DOHH2 (cell line): Measurements from ENCODE around the gene COX19.

Experiments
- H3F3A ChIP-seq: fragments of 200-600 bp; sonication (generic), shearing (Covaris generic); 2 replicates; pipeline ENCODE4 v1.6.0; 2016; ENCODE audit warnings: antibody characterized with exemption, mild to moderate bottlenecking; ENCODE audit not compliant: control insufficient read depth, insufficient read depth
- H3K27ac ChIP-seq: fragments of 200-600 bp; sonication (generic); 2 replicates; pipeline ENCODE4 v1.5.1; 2014; ENCODE audit warnings: low read depth, mild to moderate bottlenecking, low read length, moderate library complexity
- H3K27me3 ChIP-seq: fragments of 200-600 bp; sonication (generic); 2 replicates; pipeline ENCODE4 v1.6.1; 2014; ENCODE audit warnings: mild to moderate bottlenecking, low read length, mixed read lengths; ENCODE audit not compliant: control insufficient read depth
- H3K36me3 ChIP-seq: fragments of 200-600 bp; sonication (generic); 2 replicates; pipeline ENCODE4 v1.6.1; 2014; ENCODE audit warnings: mild to moderate bottlenecking, low read length, moderate library complexity, mixed read lengths; ENCODE audit not compliant: control insufficient read depth
- H3K4me1 ChIP-seq: fragments of 200-600 bp; sonication (generic); 2 replicates; pipeline ENCODE4 v1.6.1; 2014; ENCODE audit warnings: mild to moderate bottlenecking, low read length, mixed read lengths; ENCODE audit not compliant: control insufficient read depth
- H3K4me2 ChIP-seq: fragments of 200-600 bp; sonication (generic); 2 replicates; pipeline ENCODE4 v1.6.0; 2014; ENCODE audit warnings: mild to moderate bottlenecking, low read length, moderate library complexity
- H3K4me3 ChIP-seq: fragments of 200-600 bp; sonication (generic); 2 replicates; pipeline ENCODE4 v1.5.1; 2014; ENCODE audit warnings: mild to moderate bottlenecking, low read length, mixed read lengths
- H3K79me2 ChIP-seq: fragments of 200-600 bp; sonication (generic); 2 replicates; pipeline ENCODE4 v1.6.1; 2014; ENCODE audit warnings: mild to moderate bottlenecking, low read length, mixed read lengths; ENCODE audit not compliant: control insufficient read depth
- H3K9me2 ChIP-seq: fragments of 200-600 bp; sonication (generic); replicated peaks from 2 replicates; pipeline ENCODE4 v1.6.1; 2014; ENCODE audit warnings: mild to moderate bottlenecking, low read length, mixed read lengths; ENCODE audit not compliant: control insufficient read depth
- H3K9me3 ChIP-seq: fragments of 200-600 bp; sonication (generic); 2 replicates; pipeline ENCODE4 v1.6.1; 2014; ENCODE audit warnings: antibody characterized with exemption, low read length, mixed read lengths; ENCODE audit not compliant: control insufficient read depth, insufficient read depth
- H4K20me1 ChIP-seq: fragments of 200-600 bp; sonication (generic); 2 replicates; pipeline ENCODE4 v1.6.0; 2014; ENCODE audit warnings: low read depth, mild to moderate bottlenecking, antibody characterized with exemption, low read length, moderate library complexity; ENCODE audit not compliant: control insufficient read depth, insufficient read depth
- EZH2phosphoT487 ChIP-seq: fragments of 200-600 bp; sonication (generic); IDR thresholded peaks from 2 replicates; pipeline ENCODE4 v1.6.1; 2017; ENCODE audit warnings: borderline replicate concordance, mild to moderate bottlenecking, antibody characterized with exemption, low read length, moderate library complexity, mixed read lengths
- TF ChIP-seq, protein P1 (sequence below): fragments of 200-600 bp; sonication (generic); IDR thresholded peaks from one replicate; pipeline ENCODE4 v1.5.1; 2014; ENCODE audit warnings: antibody characterized with exemption, mild to moderate bottlenecking, low read depth, low read length; ENCODE audit not compliant: poor library complexity, severe bottlenecking

COX19 gene

DNA sequence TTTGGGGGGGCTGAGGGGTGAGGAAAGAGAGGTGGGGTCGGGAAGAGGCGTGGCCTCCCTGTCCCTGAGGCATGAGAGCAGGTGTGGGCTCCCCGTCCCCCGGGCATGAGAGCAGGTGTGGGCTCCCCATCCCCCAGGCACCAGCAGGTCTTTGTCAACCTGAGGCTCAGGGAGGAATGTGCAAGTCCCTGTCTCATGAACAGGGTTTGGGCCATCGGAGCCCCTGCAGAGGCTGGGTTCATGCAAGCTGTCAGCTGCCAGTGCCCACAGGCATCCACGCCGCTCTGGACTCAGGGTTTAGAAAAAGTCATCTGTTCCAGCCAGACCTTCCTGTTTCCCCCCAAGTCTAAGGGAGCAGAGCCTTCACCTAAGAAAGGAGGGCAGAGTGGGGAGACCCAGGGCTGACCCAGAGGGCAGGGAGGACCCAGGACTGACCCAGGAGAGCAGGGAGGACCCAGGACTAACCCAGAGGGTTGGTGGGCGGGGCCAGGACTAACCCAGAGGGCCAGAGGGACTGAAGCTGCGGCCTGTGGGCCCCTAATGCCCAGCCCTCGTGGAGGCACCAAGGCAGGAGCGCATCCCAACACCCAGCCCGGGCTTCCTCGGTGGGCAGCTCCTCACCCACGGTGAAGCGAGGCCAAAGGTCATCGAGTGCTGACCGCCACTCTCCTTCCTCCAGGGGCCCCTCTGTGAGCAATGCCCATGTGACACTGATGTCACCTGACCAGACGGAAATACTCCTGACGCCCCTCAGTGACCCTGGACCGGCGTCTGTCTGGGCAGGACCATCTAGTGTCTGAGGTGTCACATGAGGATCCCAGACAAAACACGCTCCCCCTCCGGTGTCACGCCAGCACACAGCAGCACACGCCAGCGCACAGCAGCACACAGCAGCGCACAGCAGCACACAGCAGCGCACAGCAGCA, 40.1 kb upstream of the COX19 start:
- Histone ChIP-seq H3K27ac (no peak overlapping the region), H4K20me1 (peaks cover 38% of the 10 kb centered on the region), H3K27me3 (no peaks in the 10 kb centered on the region), H3K79me2 (peaks cover 98% of the 10 kb centered on the region), H3K4me3 (no peak overlapping the region), H3K4me2 (no peak overlapping the region), H3K9me3 (no peaks in the 10 kb centered on the region), H3K4me1 (peaks cover 34% of the 10 kb centered on the region), H3K36me3 (peaks cover 67% of the 10 kb centered on the region), H3F3A (peaks cover 5% of the 10 kb centered on the region; the same call in 1 of the 2 replicates), H3K9me2 (no peaks in the 10 kb centered on the region)
- TF ChIP-seq, protein P1, sequence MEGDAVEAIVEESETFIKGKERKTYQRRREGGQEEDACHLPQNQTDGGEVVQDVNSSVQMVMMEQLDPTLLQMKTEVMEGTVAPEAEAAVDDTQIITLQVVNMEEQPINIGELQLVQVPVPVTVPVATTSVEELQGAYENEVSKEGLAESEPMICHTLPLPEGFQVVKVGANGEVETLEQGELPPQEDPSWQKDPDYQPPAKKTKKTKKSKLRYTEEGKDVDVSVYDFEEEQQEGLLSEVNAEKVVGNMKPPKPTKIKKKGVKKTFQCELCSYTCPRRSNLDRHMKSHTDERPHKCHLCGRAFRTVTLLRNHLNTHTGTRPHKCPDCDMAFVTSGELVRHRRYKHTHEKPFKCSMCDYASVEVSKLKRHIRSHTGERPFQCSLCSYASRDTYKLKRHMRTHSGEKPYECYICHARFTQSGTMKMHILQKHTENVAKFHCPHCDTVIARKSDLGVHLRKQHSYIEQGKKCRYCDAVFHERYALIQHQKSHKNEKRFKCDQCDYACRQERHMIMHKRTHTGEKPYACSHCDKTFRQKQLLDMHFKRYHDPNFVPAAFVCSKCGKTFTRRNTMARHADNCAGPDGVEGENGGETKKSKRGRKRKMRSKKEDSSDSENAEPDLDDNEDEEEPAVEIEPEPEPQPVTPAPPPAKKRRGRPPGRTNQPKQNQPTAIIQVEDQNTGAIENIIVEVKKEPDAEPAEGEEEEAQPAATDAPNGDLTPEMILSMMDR = no peak
- no peak for TF ChIP-seq EZH2phosphoT487

DNA sequence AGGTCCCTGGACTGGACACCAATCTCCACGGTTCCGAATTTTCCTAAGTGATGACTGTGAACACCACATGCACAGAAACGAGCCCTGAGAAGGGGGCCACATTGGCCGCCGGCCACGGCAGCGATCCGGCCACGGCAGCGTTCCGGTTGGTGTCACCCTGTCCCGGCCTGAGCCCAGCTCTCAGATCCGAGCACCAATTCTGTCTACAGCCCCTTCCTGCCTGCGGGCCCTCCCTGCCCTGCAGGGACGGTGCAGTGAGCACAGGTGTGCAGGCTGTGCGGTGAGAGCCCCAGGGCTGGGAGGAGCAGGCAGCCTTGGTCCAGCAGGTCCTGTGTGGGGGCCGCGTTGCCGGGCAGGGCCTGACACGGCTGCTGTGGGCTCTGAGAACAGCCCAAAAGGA, 39.3 kb upstream of the COX19 start:
- Histone ChIP-seq H3K4me1 (peaks cover 27% of the 10 kb centered on the region), H3K27me3 (no peaks in the 10 kb centered on the region), H3K9me3 (no peaks in the 10 kb centered on the region), H3K4me2 (no peak overlapping the region), H3K4me3 (no peak overlapping the region), H3K9me2 (no peaks in the 10 kb centered on the region), H3K36me3 (peaks cover 67% of the 10 kb centered on the region), H4K20me1 (peaks cover 31% of the 10 kb centered on the region), H3F3A (peaks cover 5% of the 10 kb centered on the region; the same call in 1 of the 2 replicates), H3K79me2 (peaks cover 93% of the 10 kb centered on the region), H3K27ac (no peak overlapping the region)
- TF ChIP-seq, protein P1 = no peak
- no peak for TF ChIP-seq EZH2phosphoT487

DNA sequence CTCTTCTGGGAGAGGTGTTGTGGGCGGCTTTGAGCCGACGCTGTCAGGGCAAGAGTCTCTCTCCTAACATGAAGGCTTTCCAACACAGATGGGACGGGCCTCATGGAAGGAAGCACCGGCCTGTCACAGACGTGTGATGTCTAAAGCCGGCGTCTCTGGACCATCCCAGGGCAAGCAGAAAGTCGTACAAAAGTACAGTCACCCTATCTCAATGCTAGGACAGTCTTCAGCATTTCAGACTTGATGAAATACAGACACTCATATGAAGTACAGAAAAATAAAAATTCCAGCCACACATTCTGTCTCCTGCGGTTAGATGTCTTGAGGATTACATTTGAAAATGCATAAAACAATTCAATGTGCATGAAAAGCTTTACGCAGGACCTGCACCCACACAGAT, 38.2 kb upstream of the COX19 start:
- TF ChIP-seq EZH2phosphoT487 = no peak
- TF ChIP-seq, protein P1 = no peak
- peaks cover 26% of the 10 kb centered on the region for H4K20me1 ChIP-seq
- H3K4me1 ChIP-seq = peaks cover 19% of the 10 kb centered on the region
- H3K9me3 ChIP-seq = no peaks in the 10 kb centered on the region
- H3K4me3 ChIP-seq = no peak overlapping the region
- no peaks in the 10 kb centered on the region for H3K9me2 ChIP-seq
- H3K79me2 ChIP-seq = peaks cover 84% of the 10 kb centered on the region
- no peak overlapping the region for H3K4me2 ChIP-seq
- no peak overlapping the region for H3K27ac ChIP-seq
- H3F3A ChIP-seq = peaks cover 4% of the 10 kb centered on the region; the same call in 1 of the 2 replicates
- peaks cover 67% of the 10 kb centered on the region for H3K36me3 ChIP-seq
- no peaks in the 10 kb centered on the region for H3K27me3 ChIP-seq
